ENCODE measurements around the gene UNC119. TPM values are rescaled to one million over a fixed set of nuclear protein-coding genes. Genes with fewer than 3 reads are reported as not detected.

UNC119 gene
- total RNA-seq, 2 experiments from 2014 or later: 43.6 to 44.8 TPM

DNA sequence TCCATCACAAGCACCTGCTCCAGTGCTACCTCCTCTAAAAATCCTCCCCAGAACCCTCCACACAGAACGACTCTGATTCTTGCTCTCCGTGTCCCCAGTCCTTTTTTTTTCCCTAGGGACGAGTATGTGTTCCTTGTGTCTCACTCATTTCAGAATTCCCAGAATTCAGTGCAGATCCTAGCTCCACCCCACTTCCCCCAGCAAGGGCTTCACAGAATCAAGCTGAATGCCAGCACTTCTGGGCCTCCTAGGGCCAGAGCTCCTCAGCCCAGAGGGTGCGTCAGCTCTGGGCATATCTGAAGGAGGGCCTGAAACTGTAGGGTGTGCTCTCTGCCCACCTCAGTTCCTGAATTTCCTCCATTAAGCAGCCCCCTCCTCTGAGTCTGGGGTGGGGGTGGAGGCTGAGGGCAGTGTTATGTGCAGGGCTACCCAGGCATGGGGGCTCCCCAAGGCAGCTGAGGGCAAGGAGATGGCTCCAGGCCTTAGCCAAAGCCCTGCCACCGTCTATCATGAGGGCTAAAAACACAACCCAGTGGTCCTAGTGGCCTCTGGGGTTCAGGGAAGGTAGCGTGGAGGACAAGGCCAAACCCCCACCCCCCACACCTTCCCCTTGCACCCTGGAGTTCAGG is 6.5 kb downstream of the UNC119 start:
- ChIA-PET CTCF (interaction anchor here (2.8 to 4.3 kb wide), 3 partner anchors 31 to 66 kb away, joined by 11 to 27 read pairs (median 18); partner anchors contain the start of gene ALDOC), POLR2A (interaction anchor here (0.8 kb wide), 1 partner anchor 15 kb away, joined by 3 read pairs; no protein-coding TSS in a partner anchor)
- DNase-seq: no peak
- no peak for ATAC-seq
- Mint-ChIP-seq H3K36me3 (ENCODE audit: low read depth) (peaks cover 3% of the 10 kb centered on the region), H3K9me3 (no peaks in the 10 kb centered on the region), H3K27me3 (no peaks in the 10 kb centered on the region), H3K4me3 (no peak overlapping the region), H3K4me1 (ENCODE audit: low read depth) (peaks cover 34% of the 10 kb centered on the region), H3K27ac (no peak overlapping the region)
- TF ChIP-seq CTCF (IDR thresholded peaks at IDR 0.05): no peak
- intact Hi-C loops (cut with micrococcal nuclease): no loop called here

DNA sequence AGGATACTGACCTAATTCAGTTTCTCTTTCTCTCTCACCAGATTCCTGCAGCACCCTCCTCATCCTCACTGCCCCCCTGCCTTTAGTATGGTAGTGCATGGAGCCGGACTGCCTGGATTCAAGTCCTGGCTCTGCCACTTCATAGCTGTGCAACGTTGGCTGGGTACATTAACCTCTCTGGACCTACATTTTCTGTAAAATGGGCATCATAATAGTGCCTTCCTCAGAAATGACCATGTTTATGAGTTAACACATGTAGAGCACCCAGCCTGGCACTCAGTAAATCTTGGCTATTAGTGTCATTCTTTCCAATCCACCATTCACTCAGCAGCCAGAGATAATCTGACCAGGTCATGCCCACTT is 7.3 kb downstream of the UNC119 start:
- ChIA-PET CTCF (interaction anchor here (2.8 kb wide), 1 partner anchor 49 kb away, joined by 11 read pairs; no protein-coding TSS in a partner anchor), POLR2A (interaction anchor here (0.8 to 1.0 kb wide), 2 partner anchors 16 to 79 kb away, joined by 3 to 4 read pairs; no protein-coding TSS in a partner anchor)
- Mint-ChIP-seq H3K36me3 (ENCODE audit: low read depth) (peaks cover 3% of the 10 kb centered on the region), H3K4me3 (no peak overlapping the region), H3K27me3 (no peaks in the 10 kb centered on the region), H3K27ac (no peak overlapping the region), H3K4me1 (ENCODE audit: low read depth) (peaks cover 26% of the 10 kb centered on the region), H3K9me3 (no peaks in the 10 kb centered on the region)
- intact Hi-C loops (cut with micrococcal nuclease): no loop called here
- ATAC-seq (no peak), DNase-seq (no peak)
- TF ChIP-seq CTCF (IDR thresholded peaks at IDR 0.05): no peak

DNA sequence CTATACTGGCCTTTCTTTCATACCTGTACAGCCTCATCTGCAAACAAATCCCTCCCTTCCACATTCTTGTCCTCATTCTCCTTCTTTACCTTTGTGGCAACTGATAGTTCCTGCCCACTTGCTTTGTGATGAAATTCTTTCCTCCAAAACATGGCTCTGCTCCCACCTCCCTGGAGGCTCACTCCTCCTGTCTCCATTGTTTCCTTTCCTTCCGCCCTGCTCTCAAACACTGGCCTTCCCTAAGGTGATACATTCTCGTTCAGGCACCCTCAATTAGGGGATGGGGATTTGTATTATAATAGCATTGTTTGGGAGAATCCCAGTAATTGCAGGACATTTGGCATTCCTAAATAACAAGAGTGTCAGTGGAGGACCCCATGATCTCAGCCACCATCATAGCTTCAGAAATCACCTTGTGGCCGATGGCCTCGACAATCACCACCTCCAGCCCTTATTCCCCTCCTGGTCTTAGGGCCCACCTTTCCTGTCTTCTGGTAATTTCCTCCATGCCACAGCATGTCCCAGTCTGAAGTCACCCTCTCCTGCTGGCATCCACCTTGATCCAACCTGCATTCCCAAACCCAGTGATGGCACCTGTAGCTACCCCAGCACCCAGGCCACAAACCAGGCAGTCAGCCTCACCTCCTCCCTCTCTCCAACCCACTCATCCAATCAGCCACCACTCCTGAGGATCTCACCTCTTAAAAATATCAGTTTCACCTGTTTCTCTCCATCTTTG is 7.9 kb downstream of the UNC119 start:
- H3K4me3 Mint-ChIP-seq: no peak overlapping the region
- no peaks in the 10 kb centered on the region for H3K9me3 Mint-ChIP-seq
- ChIA-PET POLR2A (interaction anchor here (1.0 kb wide), 1 partner anchor 79 kb away, joined by 4 read pairs; no protein-coding TSS in a partner anchor), CTCF (interaction anchor here (1.1 kb wide), 1 partner anchor 51 kb away, joined by 3 read pairs; no protein-coding TSS in a partner anchor)
- H3K36me3 Mint-ChIP-seq (ENCODE audit: low read depth): peaks cover 3% of the 10 kb centered on the region
- H3K27me3 Mint-ChIP-seq: no peaks in the 10 kb centered on the region
- ATAC-seq (no peak), DNase-seq (no peak)
- no peak overlapping the region for H3K27ac Mint-ChIP-seq
- intact Hi-C loops (cut with micrococcal nuclease): no loop called here
- no peak for TF ChIP-seq CTCF (IDR thresholded peaks at IDR 0.05)
- peaks cover 21% of the 10 kb centered on the region for H3K4me1 Mint-ChIP-seq (ENCODE audit: low read depth)

DNA sequence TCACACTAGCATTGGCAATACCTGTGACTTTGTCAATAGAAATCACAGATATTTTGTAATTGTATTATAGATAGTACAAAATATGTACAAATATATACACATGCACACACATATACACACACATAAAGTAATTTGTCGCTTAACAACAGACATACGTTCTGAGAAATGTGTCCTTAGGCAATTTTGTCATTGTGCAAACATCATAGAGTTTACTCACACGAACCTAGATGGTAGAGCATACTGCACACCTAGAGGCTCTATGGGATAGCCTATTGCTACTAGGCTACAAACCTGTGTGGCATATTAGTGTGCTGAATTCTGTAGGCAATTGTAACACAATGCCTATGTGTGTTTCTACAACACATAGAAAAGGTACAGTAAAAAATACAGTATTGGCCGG is 11.0 kb downstream of the UNC119 start:
- Mint-ChIP-seq H3K27ac (no peak overlapping the region), H3K27me3 (no peaks in the 10 kb centered on the region), H3K4me3 (no peak overlapping the region), H3K4me1 (ENCODE audit: low read depth) (no peaks in the 10 kb centered on the region), H3K9me3 (no peaks in the 10 kb centered on the region), H3K36me3 (ENCODE audit: low read depth) (no peaks in the 10 kb centered on the region)
- intact Hi-C loops (cut with micrococcal nuclease): no loop called here
- CTCF ChIA-PET: interaction anchor here (0.6 to 2.1 kb wide), 14 partner anchors 8 to 186 kb away, joined by 3 to 15 read pairs (median 4); partner anchors contain the start of gene SLC13A2
- POLR2A ChIA-PET: interaction anchor here (1.0 kb wide), 1 partner anchor 14 kb away, joined by 4 read pairs; no protein-coding TSS in a partner anchor
- no peak for TF ChIP-seq CTCF (IDR thresholded peaks at IDR 0.05)
- ATAC-seq (no peak), DNase-seq (no peak)

Measured in activated CD8-positive, alpha-beta T cell treated with anti-CD3 and anti-CD28 coated beads for 36 hours (primary cell).